GM18507 (cell line): ENCODE measurements around the gene INCA1.
A peak's percentile ranks its signal among the peaks of the same experiment; 100 is the strongest.

Source experiments
- DNase-seq: peaks from one replicate; pipeline ENCODE4 v3.0.0; 2011; ENCODE audit warnings: low read depth; ENCODE audit not compliant: insufficient read length; ENCODE audit errors: extremely low spot score
- FAIRE-seq: peaks from 2 replicates; lab custom pipeline; 2011; peaks lifted over from hg19 to GRCh38; lab: Jason Lieb, UNC

Gene INCA1

GRCh38 chr17:4939796-4940554 lies 57.3 kb downstream of the INCA1 start, which contains the start of the genes RNF167 and SLC25A11:
Gene RNF167 (plus strand): TSS chr17:4940268. CDS start chr17:4940910, 642 bp downstream.
Gene SLC25A11 (minus strand): TSS chr17:4940046. CDS start chr17:4939910, 136 bp downstream.
- FAIRE-seq (peak; percentile 100), DNase-seq (peak; percentile 88)

GRCh38 chr17:4939546-4939795 lies 57.9 kb downstream of the INCA1 start:
- no peak for DNase-seq
- FAIRE-seq = no peak

- peak; percentile 42 for FAIRE-seq
These were observed 58.4 kb downstream of the INCA1 start for GRCh38 chr17:4938688-4939545.

More at GRCh38 chr17:4938688-4939545, 58.4 kb downstream of the INCA1 start:
- no peak for DNase-seq
